NCI-H748 (cell line): ENCODE data around the gene EXTL2.
A peak's percentile ranks its signal among the peaks of the same experiment; 100 is the strongest.
"Not testable (repeated sequence)": the region's sequence is repeated elsewhere in the genome, so short reads cannot be mapped to it uniquely, and the experiment has no call there.

Experiments used
- DNase-seq: peaks from one replicate; lab custom pipeline; 2025; ENCODE audit not compliant: unreplicated experiment; lab: John Stamatoyannopoulos, UW

The EXTL2 gene

GRCh38 chr1:100903777-100904176 lies 9.1 kb upstream of the EXTL2 start:
- DNase-seq: no peak

- no peak for DNase-seq
These were observed 7.7 kb upstream of the EXTL2 start for GRCh38 chr1:100902365-100902764.

- peak; percentile 62 for DNase-seq
These were observed 1.9 kb upstream of the EXTL2 start for GRCh38 chr1:100896481-100896982.

- DNase-seq: peak; percentile 90
These were observed 1.2 kb upstream of the EXTL2 start, which contains the start of gene SLC30A7 for GRCh38 chr1:100895540-100896480. Gene SLC30A7 (plus strand): TSS chr1:100896090. CDS start chr1:100896263, 173 bp downstream.

- no peak for DNase-seq
These were observed 924 bp downstream of the EXTL2 start for GRCh38 chr1:100893718-100894117.

- DNase-seq: no peak
These were observed 2.1 kb downstream of the EXTL2 start for GRCh38 chr1:100892554-100892953.

- no peak for DNase-seq
These were observed 3.3 kb downstream of the EXTL2 start for GRCh38 chr1:100891380-100891779.

GRCh38 chr1:100889869-100890482 lies 4.7 kb downstream of the EXTL2 start:
- not testable (repeated sequence) for DNase-seq

GRCh38 chr1:100889007-100889406 lies 5.6 kb downstream of the EXTL2 start:
- not testable (repeated sequence) for DNase-seq

- DNase-seq: no peak
These were observed 10.7 kb downstream of the EXTL2 start for GRCh38 chr1:100883963-100884362.

- DNase-seq: no peak
These were observed 11.9 kb downstream of the EXTL2 start for GRCh38 chr1:100882698-100883097.

GRCh38 chr1:100881687-100882086 lies 13.0 kb downstream of the EXTL2 start:
- DNase-seq: no peak

- DNase-seq: no peak
These were observed 15.2 kb downstream of the EXTL2 start for GRCh38 chr1:100879422-100879821.

GRCh38 chr1:100876291-100876690 lies 18.4 kb downstream of the EXTL2 start:
- no peak for DNase-seq

GRCh38 chr1:100875228-100875627 lies 19.4 kb downstream of the EXTL2 start:
- DNase-seq: peak; percentile 96

GRCh38 chr1:100874433-100874832 lies 20.2 kb downstream of the EXTL2 start:
- no peak for DNase-seq

- DNase-seq: no peak
These were observed 24.6 kb downstream of the EXTL2 start for GRCh38 chr1:100869996-100870395.

- DNase-seq: peak; percentile 34
These were observed 26.2 kb downstream of the EXTL2 start for GRCh38 chr1:100868364-100868995.

- no peak for DNase-seq
These were observed 27.8 kb downstream of the EXTL2 start for GRCh38 chr1:100866901-100867206.

- DNase-seq: peak; percentile 36
These were observed 28.4 kb downstream of the EXTL2 start for GRCh38 chr1:100866041-100866900.

GRCh38 chr1:100862591-100862990 lies 32.1 kb downstream of the EXTL2 start:
- no peak for DNase-seq
